OCI-LY1 (cell line): ENCODE results near the gene RBM47.

Experiments
- EZH2 ChIP-seq: fragments of 200-600 bp; sonication (generic), shearing (Covaris generic); IDR thresholded peaks from 2 replicates; pipeline ENCODE4 v1.8.0; 2017; ENCODE audit warnings: borderline replicate concordance, mixed run types, mild to moderate bottlenecking, antibody characterized with exemption, low read length, moderate library complexity, mixed read lengths
- TF ChIP-seq, protein P1 (sequence below): fragments of 200-600 bp; sonication (generic), shearing (Covaris generic); IDR thresholded peaks from 2 replicates; pipeline ENCODE4 v1.5.1; 2017; ENCODE audit warnings: mild to moderate bottlenecking, antibody characterized with exemption, low read length, moderate library complexity, mixed read lengths

DNA sequence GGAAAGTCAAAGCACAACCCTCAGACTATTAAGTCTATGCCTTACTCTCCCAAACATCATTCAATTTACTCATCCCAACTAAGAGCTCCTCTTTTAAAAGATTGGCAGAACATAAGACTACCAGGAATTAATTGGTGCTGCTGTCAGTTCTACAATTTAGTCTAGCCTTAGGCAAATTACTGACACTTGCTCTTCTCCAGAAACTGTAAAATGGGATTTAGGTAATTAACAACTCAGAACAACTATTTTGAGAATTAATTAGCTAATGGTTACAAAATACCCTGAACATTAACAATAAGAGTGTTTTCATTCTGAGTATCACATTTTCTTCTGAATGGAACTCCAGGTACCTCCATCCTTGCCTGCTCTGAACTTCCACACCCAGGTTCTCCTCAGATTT is 36.2 kb upstream of the RBM47 start:
- TF ChIP-seq, protein P1, sequence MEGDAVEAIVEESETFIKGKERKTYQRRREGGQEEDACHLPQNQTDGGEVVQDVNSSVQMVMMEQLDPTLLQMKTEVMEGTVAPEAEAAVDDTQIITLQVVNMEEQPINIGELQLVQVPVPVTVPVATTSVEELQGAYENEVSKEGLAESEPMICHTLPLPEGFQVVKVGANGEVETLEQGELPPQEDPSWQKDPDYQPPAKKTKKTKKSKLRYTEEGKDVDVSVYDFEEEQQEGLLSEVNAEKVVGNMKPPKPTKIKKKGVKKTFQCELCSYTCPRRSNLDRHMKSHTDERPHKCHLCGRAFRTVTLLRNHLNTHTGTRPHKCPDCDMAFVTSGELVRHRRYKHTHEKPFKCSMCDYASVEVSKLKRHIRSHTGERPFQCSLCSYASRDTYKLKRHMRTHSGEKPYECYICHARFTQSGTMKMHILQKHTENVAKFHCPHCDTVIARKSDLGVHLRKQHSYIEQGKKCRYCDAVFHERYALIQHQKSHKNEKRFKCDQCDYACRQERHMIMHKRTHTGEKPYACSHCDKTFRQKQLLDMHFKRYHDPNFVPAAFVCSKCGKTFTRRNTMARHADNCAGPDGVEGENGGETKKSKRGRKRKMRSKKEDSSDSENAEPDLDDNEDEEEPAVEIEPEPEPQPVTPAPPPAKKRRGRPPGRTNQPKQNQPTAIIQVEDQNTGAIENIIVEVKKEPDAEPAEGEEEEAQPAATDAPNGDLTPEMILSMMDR = no peak
- no peak for TF ChIP-seq EZH2
